ENCODE measurements around the gene SLC22A23.

SLC22A23 gene

DNA sequence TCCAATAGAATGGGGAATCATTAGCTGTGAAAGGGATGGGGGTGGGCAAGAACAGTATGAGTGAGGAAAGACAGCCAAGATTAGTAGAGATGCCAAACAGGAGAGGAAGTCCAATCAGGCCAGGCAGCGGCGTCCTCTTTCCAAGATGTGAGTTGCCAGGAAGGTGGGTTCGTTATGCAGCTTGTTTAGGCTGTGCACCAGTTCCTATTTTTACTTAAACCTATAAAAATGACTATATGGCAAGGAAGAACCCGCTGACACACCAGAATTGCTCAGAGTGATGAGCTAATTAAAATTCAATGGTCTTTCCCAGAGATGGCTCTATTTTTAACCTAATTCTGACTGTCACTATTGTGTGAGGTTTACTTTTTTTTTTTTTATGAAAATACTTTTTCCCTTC, 88.2 kb downstream of the SLC22A23 start:
- no peak for DNase-seq

DNA sequence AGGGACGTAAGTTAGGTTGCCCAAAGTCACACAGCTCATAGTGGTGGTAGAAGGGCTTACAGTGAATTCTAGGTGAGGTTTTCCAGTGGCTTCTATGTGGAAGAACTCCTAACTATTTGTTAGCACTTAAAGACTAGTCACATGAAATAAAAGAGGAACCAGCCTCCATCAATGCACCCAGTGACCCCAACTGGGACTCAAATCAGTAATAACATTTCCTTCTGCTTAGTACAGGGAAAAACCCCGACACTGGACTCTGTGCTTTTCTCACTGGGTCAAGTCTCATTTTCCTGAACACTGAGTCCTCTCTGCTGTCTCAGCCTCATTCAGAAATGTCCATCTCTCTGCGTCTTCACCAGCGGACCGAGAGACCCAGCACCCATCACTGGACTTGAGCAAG, 89.2 kb downstream of the SLC22A23 start:
- no peak for DNase-seq

DNA sequence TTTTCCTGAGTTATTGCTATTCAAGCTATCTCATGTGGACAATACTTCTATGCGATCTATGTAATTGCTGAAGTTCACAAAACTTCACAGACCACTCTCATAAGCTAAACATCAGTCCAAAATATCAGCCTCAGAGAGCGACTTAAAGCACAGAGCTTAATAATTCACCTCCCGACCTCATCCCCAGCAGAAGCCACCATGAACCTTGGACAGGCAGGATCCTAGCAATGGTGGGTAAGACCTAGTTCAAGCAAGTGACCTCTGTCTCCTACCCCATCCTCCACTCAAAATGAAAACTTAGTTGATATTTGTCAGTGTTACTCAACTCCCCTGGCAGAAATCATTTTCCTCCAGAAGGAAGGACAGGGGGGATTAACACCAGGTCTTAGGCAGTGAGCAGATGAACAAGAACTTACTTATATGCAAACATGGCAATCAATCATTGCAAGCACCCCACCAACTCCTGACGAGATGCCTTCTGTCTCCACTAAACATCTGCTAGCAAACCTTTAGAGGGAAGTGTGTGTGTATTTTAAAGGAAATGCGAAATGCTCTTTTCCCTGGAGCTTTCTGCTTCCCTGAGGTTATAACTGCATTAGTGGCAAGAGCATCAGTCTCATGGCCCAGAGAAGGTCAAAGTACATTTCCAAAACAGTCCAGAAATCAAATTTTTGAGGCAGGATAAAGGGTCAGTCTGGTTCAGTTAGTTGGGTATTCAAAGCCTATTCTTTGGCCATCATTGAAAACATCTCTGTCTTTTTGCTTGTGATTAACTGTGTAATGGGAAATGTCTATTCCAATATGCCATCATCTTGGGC, 90.0 kb downstream of the SLC22A23 start:
- no peak for DNase-seq

DNA sequence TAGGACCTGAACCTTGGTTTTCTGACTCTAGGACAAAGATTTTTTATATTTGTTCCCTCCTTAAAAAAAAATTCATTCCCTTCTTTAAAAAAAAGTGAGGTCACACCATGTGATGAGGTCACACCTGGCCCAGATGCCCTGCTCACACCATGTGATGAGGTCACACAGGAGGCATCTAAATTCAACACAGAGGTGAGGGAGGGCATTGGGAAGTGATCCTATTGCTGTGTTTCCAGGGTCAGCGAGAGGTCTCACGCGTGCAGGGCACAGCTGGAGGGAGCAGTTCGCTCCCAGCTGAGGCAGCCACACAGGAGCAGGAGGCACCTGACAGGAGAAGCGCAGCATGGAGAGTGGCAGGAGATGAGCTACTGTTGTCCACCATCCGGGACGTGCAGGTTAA, 92.5 kb downstream of the SLC22A23 start:
- no peak for DNase-seq

DNA sequence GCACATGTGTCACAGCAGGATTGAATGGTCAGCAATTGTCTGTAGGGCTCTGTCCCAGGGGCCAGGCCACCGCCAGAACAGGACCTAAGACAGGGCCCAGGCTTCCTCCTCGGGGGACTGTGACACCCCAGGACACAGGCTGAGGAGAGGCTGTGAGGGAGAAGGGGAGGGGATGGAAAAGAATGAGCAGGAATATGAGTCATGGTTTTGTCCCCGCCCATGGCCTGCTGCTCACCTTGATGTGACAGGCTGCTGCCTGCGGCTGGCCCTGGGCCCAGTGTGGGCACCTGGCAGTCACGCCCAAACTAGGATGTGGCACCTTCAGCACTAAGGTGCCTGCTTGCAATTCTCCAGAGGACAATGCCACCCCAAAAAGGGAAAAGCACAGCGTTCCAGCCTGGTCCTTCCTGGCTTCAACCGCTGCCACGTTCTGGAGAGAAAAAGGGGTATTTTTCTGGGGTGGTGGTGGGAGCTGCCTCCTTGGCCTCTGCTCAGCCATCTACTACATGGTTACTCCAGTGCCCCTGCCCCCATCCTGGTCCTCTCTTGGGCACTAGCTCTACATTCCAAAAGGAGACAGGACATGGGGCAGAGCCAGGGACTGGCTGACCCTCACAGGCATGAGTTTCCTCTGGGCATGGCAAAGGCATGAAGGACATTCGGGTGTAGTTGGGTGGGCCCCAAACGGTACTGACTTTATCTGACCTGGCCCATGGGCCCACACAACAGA, 93.4 kb downstream of the SLC22A23 start:
- no peak for DNase-seq

DNA sequence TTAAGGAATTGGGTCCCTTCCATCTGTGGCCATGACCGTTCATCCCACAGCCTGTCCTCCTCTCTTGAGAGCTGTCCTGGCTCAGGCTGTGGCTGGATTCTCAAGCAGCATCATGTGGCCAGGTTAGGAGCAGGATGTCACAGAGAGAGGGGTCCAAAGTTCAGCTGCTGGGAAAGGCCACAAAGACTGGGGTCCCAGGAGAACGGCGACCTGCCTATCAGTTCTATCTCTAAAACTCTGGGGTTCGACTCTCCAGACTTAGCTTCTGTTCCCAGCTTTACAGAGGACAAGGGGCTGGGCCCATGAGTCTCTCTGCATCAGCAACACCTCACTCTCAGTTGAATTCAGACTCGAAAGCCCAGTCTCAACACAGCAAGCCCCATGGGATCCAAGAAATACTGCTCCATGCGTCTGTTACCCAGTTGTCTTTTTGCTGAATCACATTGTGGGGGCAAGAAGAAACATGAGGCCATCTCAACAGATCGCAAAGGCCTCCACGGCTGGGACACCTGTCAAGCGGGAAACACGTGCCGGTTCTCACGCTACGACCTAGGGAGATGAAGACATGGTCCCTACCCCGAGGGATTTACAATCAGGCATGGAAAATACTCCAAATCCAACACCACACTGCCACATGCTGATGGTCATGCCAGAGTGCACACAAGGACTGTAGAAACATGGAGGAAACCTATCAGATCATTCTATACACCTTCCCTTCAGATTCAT, 95.4 kb downstream of the SLC22A23 start:
- DNase-seq, result no peak

DNA sequence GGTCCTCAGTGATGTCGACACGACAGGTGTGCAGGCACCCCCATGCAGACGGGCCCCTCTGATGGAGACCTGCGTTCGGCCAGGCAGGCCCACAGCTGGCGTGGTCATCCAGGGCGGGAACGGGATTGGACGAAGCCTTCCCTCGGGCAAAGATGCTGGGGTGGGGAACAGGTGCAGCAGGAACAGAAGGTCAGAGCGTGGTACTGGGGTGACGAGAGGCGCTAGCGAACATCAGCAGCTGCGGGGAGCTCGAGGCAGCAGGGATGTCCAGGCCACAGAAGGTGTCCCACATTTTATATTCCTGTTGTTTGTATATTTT, 96.2 kb downstream of the SLC22A23 start:
- no peak for DNase-seq

DNA sequence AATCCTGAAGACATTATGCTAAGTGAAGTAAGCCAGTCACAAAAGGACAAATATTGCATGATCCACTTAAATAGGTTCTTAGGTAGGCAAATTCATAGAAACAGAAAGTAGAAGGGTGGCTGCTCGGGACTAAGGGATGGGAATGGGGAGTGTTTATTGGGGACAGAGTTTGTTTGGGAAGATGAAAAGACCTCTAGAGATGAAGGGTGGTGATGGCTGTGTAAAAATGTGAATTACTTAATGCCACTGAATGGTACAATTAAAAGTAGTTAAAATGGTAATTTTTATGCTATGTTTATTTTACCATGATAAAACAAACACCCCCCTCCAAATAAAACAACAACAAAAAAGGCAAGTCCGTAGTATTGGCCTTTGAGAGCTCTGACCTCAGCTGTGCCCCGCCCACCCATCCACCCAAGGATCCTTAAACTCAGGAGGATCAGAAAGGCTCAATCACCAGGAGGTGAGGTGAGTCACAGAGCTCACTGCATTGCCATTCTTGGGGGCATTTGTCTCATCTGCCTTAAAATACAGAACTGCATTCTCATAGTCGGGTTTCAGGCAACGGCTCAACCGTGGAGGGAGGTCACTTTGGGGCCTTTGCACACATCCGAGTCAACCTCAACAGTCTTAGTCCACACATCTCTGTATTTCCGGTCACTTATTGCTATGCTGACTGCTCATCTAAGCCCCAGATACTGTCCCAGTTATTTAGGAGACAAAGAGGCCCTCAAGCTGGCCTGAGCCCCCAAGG, 96.7 kb downstream of the SLC22A23 start:
- no peak for DNase-seq

DNA sequence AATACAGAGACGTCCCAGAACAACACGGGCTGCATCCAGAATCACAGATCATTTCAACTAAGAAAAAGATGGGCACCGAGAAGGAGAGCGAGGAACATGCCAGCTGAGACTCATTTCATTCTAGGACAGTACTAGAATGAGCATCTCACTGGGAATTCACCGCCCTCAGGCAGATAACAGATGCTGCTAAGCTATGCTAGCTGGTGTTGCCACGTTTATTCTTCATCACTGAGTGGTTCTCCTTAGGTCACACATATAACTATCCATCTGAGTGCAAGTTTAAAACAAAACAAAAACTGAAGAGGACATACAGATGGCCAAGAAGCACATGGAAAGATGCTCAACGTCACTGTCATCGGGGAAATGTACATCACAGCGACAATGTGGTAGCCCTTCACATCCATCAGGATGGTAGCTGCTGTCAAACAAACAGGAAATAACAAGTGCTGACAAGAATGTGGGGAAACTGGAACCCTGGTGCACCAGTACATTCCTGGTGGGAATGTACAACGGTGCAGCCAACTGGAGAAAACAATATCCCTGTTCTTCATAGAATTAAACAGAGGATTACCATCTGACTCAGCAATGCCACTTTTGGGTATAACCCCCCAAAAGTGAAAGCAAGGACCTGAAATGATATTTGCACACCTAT, 97.6 kb downstream of the SLC22A23 start:
- DNase-seq, result no peak

DNA sequence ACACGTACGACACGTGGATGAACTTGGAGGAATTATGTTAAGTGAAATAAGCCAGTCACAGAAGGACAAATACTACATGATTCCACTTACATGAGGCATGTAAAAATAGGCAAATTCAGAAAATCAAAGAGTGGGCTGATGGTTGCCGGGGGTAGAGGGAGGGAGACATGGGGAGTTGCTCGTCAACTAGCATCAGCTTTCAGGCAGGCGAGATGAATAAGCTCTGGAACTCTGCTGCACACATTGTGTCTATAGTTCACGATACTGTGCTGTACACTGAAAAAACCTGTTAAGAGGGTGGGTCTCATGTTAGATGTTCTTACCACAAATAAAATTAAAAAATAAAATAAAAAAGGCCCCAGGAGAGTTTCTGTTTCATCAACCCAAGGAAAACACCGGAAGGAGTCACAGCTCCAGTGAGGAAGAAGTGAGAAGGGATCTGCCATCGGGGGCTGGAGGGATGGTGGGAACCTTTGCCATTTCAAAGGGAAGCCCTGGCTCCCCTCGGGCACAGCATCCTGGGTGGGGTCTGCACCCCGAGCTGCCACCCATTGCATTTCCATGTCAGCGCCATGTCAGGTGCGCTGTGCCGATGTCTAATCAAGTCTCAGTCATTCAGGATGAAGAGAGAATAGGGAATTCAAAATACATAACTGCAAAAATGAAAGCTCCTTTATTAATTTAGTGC, 98.3 kb downstream of the SLC22A23 start:
- DNase-seq, result no peak

DNA sequence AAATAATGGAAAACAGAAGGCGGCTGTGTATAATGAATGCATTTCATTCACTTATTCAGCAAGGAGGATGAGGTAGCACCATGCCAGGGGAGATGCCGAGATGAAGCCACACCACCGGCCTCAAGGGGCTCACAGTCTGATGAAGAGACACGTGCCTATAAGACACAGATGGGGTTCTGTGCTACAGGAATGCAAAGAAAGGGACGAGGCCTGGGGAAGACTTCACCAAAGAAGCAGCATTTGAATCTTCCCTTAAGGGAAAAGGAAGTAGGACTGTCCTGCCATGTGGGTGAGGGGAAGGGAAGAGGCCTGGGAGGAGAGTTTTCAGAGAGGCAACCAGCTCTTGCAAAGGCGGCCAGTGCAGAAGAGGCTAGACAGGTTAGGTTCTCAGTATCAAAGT, 99.2 kb downstream of the SLC22A23 start:
- no peak for DNase-seq

DNA sequence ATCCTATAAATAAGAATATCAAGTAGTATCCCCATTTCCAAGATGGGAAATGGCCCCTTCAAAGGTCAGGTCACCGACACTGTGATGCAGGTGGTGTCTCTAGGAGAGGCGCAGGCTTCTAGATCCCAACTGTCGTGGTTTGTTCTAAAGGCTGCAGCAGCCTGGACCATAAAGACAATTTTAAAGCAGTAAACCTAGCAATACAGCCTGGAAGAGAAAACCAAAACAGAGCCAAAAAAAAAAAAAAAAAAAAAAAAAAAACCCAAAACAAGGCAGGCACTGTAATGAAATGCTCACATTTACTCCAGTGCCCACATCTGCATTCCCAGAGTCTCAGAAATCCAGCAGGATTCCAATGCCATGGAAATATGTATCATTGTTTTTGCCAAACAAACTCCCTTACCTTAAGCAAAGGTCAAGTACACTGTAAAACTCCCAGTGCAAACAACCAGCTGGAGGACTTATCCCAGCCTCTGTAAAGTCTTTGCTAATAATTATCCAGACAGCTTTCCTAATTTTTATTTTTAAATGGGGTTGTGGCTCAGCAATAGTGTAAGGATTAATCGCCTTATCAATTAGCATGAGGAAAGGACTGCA, 99.9 kb downstream of the SLC22A23 start:
- DNase-seq, result no peak

DNA sequence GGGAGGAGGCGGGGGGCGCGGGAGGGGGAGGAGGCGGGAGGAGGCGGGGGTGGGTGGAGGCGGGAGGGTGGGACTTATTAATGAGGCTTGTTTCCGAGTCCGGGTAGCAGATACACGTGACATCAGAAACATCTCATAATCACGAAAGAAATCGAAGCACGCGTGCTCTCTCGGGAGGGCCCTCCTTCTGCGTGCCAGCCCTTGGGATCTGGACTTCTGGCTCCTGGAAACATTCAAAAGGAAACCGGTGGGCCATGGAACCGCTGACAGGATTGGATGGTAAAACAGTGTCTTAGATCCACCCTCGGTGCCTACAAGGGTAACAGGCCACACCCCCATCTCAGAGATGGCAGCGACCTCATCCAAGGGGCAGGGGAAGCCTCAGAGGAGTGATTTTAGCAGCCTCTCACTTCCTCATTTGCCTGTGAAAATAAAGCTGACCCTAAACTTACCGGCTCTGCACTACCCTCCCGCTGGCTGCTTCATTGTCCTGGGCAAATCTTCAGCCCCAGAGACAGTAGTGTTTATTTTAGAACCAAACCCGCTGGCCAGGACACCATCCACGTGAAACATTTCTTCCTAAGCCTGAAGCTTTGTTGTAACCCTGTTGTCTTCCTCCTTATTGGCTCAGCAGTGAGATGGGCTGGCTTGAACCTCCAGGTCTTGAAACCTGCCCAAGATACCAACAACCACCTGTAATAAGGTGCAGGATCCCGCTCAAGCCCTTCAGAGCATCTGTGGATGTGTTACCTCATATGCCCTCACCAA, 100.6 kb downstream of the SLC22A23 start:
- no peak for DNase-seq

DNA sequence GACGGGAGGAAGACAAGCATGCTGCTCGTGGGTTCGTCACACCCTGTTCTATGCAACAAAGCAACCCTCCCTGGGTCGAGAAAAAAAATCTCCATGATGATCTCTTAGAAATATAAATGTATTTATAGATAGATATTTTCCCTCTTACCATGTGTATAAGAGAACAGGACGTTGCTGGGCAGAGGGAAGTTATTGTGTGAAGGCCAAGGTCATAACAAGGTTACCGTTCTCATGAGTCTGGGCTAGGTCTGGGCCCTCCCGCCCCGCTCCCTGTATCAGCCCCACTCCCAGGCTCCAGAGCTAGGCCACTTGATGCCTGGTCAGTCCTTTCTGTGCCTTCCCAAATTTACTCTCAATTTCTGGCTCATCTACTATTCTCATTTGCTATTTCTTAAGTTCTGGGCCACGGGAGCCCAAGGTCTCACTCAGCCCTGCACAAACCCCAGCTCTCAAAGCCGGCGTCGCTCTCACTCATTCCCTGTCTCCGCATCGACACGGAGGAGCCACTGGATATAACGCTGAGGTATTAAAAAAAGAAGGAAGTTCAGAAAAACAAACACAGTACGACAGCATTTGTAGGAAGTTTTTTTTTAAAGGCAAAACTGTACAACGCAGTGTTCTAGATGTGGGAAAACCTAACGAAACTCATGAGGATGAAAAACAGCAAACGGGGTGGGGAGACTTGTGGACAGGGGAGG, 101.3 kb downstream of the SLC22A23 start:
- DNase-seq, result no peak

DNA sequence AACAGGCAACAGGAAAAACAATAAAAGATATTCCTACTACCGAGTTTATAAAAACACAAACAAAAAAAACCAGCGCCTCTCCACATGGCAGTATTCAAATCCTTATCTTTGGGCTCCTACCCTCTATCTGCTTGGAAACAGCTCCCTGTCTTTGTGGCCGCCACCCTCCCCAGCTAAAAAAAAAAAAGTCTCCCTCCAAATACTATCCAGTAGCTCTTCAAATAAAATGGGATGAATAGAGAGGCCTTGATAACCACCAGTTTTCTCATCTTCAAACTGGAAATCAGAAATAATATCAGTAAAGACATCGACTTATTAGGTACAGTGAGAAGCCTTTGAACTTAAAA, 101.9 kb downstream of the SLC22A23 start:
- DNase-seq, result no peak

DNA sequence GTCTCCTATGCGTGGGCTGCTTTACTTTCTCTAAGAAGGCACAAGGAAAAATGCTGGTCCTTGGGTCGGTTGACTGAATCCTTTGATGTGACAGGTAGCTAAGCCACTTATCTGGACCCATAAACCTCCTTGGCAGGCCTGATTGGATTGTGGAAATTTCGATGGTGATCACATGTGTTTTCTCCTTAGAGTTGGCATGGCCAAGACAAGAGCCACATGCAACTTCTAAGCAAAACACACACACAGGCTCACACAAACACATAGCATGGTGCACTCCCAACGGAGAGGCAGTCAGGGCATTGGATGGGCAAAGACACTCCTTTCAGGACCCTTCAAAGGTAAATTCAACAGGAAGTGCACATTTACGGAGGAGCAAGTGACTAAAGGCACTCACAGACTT, 102.9 kb downstream of the SLC22A23 start:
- DNase-seq, result no peak

DNA sequence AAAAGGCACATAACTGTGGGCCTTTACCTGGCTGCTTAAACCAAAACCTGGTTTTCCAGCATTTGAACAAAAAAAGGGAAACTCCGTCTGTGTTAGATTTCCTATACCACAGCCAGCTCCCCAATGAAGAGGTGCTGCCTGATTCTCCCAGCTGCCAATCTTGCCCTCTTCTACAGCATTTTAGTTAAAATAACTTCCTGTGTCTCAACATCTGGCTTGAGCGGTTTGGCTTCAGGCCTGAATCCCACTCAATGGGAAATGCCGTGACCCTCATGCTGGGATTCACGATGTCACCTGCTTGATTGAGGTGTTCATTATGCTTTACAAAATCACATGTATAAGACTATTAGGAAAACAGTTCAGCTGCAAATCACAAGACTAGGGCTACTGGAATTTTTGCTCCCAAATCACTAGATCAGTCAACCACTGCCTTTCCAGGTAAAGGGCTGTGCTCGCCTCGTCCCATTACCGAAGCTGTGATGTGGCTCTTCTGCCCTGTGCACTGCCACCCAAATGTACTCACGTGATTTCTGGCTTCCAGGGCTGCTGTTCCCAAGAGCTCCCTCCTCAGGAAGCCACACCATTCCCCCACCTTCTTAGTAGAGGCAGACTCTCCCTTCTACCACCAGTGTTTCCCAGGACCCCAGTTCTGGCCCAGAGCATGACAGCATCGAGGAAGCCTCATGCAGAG, 103.5 kb downstream of the SLC22A23 start:
- no peak for DNase-seq

DNA sequence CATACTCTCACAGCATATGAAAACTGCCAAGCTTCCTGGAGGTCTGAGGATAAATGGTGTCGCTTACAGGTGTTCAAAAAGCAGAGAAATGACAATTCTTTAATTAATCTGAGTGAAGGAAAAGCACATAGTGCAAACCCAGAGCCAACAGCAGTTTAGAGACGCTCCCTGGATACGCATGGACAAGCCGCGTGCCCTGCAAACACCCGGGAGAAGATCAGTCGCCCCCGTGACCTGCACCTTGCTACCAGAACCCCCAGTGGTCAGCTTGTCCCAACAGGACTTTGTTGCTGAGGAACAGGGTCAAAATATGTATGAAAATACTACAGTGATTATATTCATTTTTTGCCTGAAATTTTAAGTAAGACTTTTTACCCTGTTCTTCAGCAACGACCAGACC, 104.2 kb downstream of the SLC22A23 start:
- DNase-seq, result no peak

DNA sequence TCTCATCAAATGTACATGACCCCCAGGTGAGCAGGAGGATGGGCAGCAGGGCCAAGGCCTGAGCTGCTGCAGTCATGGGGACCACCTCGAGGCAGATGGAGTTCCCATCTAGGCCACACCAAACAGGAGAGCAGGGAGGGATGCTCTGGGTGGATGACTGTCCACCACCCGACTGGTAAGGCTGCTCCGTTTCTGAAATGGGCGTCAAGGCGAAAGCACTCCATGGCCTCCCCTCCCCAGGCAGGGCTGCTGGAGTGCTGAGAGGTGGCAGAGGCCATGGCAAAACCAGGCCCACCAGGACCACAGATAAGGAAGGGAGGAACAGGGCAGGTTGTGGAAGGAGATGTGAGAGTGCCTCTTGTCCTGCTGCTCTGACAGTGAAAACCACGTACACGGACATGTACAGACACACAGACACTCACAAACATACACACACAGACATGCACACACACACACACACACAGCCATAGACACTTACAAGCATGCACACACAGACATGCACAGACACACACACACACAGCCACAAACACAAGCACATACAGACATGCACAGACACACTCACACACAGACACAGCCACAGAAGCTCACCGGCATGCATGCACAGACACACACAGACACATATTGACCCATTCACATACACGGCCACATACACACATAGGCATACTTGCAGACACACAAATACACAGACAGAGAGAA, 104.9 kb downstream of the SLC22A23 start:
- no peak for DNase-seq

Data from NCI-H1048 (cell line).